ENCODE data around the gene VAV3. TPM values are rescaled to one million over a fixed set of nuclear protein-coding genes. Genes with fewer than 3 reads are reported as not detected.

The VAV3 gene
- total and polyA plus RNA-seq, 9 of the 15 experiments (the other 6 are each of a cell fraction or from before 2014, with no cell fraction given), result not detected

DNA sequence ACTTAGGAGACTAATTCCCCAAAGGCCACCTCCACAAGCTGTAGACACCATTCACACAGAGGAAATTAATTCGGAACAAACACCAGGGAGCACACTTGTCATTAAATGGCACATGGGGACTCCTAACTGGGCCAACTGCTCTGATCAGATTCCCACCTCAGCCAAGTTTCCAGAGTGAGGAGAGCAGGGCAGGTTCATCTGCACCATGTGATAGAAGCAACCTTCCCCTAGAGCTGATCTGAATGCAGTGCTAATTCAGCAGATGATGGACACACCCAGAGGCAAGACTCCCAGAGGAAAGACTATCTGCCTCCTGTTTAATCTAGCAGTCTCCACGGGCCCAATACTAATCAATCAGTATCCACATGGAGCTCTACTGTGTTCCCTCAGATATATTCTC, 147.0 kb downstream of the VAV3 start (continued):
- TF ChIP-seq, protein P1, sequence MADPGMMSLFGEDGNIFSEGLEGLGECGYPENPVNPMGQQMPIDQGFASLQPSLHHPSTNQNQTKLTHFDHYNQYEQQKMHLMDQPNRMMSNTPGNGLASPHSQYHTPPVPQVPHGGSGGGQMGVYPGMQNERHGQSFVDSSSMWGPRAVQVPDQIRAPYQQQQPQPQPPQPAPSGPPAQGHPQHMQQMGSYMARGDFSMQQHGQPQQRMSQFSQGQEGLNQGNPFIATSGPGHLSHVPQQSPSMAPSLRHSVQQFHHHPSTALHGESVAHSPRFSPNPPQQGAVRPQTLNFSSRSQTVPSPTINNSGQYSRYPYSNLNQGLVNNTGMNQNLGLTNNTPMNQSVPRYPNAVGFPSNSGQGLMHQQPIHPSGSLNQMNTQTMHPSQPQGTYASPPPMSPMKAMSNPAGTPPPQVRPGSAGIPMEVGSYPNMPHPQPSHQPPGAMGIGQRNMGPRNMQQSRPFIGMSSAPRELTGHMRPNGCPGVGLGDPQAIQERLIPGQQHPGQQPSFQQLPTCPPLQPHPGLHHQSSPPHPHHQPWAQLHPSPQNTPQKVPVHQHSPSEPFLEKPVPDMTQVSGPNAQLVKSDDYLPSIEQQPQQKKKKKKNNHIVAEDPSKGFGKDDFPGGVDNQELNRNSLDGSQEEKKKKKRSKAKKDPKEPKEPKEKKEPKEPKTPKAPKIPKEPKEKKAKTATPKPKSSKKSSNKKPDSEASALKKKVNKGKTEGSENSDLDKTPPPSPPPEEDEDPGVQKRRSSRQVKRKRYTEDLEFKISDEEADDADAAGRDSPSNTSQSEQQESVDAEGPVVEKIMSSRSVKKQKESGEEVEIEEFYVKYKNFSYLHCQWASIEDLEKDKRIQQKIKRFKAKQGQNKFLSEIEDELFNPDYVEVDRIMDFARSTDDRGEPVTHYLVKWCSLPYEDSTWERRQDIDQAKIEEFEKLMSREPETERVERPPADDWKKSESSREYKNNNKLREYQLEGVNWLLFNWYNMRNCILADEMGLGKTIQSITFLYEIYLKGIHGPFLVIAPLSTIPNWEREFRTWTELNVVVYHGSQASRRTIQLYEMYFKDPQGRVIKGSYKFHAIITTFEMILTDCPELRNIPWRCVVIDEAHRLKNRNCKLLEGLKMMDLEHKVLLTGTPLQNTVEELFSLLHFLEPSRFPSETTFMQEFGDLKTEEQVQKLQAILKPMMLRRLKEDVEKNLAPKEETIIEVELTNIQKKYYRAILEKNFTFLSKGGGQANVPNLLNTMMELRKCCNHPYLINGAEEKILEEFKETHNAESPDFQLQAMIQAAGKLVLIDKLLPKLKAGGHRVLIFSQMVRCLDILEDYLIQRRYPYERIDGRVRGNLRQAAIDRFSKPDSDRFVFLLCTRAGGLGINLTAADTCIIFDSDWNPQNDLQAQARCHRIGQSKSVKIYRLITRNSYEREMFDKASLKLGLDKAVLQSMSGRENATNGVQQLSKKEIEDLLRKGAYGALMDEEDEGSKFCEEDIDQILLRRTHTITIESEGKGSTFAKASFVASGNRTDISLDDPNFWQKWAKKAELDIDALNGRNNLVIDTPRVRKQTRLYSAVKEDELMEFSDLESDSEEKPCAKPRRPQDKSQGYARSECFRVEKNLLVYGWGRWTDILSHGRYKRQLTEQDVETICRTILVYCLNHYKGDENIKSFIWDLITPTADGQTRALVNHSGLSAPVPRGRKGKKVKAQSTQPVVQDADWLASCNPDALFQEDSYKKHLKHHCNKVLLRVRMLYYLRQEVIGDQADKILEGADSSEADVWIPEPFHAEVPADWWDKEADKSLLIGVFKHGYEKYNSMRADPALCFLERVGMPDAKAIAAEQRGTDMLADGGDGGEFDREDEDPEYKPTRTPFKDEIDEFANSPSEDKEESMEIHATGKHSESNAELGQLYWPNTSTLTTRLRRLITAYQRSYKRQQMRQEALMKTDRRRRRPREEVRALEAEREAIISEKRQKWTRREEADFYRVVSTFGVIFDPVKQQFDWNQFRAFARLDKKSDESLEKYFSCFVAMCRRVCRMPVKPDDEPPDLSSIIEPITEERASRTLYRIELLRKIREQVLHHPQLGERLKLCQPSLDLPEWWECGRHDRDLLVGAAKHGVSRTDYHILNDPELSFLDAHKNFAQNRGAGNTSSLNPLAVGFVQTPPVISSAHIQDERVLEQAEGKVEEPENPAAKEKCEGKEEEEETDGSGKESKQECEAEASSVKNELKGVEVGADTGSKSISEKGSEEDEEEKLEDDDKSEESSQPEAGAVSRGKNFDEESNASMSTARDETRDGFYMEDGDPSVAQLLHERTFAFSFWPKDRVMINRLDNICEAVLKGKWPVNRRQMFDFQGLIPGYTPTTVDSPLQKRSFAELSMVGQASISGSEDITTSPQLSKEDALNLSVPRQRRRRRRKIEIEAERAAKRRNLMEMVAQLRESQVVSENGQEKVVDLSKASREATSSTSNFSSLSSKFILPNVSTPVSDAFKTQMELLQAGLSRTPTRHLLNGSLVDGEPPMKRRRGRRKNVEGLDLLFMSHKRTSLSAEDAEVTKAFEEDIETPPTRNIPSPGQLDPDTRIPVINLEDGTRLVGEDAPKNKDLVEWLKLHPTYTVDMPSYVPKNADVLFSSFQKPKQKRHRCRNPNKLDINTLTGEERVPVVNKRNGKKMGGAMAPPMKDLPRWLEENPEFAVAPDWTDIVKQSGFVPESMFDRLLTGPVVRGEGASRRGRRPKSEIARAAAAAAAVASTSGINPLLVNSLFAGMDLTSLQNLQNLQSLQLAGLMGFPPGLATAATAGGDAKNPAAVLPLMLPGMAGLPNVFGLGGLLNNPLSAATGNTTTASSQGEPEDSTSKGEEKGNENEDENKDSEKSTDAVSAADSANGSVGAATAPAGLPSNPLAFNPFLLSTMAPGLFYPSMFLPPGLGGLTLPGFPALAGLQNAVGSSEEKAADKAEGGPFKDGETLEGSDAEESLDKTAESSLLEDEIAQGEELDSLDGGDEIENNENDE (IDR thresholded peaks at IDR 0.05; ENCODE audit: low read depth, low read length), result no peak
- TF ChIP-seq, protein P2, sequence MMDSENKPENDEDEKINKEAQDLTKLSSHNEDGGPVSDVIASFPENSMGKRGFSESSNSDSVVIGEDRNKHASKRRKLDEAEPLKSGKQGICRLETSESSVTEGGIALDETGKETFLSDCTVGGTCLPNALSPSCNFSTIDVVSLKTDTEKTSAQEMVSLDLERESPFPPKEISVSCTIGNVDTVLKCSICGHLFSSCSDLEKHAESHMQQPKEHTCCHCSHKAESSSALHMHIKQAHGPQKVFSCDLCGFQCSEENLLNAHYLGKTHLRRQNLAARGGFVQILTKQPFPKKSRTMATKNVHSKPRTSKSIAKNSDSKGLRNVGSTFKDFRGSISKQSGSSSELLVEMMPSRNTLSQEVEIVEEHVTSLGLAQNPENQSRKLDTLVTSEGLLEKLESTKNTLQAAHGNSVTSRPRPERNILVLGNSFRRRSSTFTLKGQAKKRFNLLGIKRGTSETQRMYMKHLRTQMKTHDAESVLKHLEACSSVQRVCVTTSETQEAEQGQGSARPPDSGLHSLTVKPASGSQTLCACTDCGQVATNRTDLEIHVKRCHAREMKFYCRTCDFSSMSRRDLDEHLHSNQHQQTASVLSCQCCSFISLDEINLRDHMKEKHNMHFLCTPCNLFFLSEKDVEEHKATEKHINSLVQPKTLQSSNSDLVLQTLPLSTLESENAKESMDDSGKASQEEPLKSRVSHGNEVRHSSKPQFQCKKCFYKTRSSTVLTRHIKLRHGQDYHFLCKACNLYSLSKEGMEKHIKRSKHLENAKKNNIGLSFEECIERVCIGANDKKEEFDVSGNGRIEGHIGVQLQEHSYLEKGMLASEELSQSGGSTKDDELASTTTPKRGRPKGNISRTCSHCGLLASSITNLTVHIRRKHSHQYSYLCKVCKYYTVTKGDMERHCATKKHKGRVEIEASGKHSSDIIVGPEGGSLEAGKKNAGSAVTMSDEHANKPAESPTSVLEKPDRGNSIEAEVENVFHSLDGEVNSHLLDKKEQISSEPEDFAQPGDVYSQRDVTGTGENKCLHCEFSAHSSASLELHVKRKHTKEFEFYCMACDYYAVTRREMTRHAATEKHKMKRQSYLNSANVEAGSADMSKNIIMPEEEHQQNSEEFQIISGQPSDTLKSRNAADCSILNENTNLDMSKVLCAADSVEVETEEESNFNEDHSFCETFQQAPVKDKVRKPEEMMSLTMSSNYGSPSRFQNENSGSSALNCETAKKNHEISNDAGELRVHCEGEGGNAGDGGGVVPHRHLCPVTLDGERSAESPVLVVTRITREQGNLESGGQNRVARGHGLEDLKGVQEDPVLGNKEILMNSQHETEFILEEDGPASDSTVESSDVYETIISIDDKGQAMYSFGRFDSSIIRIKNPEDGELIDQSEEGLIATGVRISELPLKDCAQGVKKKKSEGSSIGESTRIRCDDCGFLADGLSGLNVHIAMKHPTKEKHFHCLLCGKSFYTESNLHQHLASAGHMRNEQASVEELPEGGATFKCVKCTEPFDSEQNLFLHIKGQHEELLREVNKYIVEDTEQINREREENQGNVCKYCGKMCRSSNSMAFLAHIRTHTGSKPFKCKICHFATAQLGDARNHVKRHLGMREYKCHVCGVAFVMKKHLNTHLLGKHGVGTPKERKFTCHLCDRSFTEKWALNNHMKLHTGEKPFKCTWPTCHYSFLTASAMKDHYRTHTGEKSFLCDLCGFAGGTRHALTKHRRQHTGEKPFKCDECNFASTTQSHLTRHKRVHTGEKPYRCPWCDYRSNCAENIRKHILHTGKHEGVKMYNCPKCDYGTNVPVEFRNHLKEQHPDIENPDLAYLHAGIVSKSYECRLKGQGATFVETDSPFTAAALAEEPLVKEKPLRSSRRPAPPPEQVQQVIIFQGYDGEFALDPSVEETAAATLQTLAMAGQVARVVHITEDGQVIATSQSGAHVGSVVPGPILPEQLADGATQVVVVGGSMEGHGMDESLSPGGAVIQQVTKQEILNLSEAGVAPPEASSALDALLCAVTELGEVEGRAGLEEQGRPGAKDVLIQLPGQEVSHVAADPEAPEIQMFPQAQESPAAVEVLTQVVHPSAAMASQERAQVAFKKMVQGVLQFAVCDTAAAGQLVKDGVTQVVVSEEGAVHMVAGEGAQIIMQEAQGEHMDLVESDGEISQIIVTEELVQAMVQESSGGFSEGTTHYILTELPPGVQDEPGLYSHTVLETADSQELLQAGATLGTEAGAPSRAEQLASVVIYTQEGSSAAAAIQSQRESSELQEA (IDR thresholded peaks at IDR 0.05; ENCODE audit: low read depth), result no peak
- TF ChIP-seq, protein P3, sequence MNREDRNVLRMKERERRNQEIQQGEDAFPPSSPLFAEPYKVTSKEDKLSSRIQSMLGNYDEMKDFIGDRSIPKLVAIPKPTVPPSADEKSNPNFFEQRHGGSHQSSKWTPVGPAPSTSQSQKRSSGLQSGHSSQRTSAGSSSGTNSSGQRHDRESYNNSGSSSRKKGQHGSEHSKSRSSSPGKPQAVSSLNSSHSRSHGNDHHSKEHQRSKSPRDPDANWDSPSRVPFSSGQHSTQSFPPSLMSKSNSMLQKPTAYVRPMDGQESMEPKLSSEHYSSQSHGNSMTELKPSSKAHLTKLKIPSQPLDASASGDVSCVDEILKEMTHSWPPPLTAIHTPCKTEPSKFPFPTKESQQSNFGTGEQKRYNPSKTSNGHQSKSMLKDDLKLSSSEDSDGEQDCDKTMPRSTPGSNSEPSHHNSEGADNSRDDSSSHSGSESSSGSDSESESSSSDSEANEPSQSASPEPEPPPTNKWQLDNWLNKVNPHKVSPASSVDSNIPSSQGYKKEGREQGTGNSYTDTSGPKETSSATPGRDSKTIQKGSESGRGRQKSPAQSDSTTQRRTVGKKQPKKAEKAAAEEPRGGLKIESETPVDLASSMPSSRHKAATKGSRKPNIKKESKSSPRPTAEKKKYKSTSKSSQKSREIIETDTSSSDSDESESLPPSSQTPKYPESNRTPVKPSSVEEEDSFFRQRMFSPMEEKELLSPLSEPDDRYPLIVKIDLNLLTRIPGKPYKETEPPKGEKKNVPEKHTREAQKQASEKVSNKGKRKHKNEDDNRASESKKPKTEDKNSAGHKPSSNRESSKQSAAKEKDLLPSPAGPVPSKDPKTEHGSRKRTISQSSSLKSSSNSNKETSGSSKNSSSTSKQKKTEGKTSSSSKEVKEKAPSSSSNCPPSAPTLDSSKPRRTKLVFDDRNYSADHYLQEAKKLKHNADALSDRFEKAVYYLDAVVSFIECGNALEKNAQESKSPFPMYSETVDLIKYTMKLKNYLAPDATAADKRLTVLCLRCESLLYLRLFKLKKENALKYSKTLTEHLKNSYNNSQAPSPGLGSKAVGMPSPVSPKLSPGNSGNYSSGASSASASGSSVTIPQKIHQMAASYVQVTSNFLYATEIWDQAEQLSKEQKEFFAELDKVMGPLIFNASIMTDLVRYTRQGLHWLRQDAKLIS (CRISPR knock-in tag; IDR thresholded peaks at IDR 0.05), result no peak
- no peak for TF ChIP-seq ZNF140 (CRISPR knock-in tag; IDR thresholded peaks at IDR 0.05)
